AG10803 (cell line): ENCODE data around the gene ZDHHC22.
A peak's percentile ranks its signal among the peaks of the same experiment; 100 is the strongest.
"Not testable (repeated sequence)": the region's sequence is repeated elsewhere in the genome, so short reads cannot be mapped to it uniquely, and the experiment has no call there.

Experiments used
- DNase-seq: peaks from one replicate; pipeline ENCODE4 v3.0.0; 2010; ENCODE audit warnings: low read depth
- H3K4me3 ChIP-seq: 2 replicates; pipeline ENCODE4 v1.5.1; 2011; ENCODE audit warnings: mild to moderate bottlenecking, low read length, control low read depth
- TF ChIP-seq, protein P1 (sequence below): conservative IDR thresholded peaks from 2 replicates; pipeline ENCODE4 v1.5.1; 2011; ENCODE audit warnings: mild to moderate bottlenecking, low read length, control low read depth, inconsistent platforms

ZDHHC22 gene

DNA sequence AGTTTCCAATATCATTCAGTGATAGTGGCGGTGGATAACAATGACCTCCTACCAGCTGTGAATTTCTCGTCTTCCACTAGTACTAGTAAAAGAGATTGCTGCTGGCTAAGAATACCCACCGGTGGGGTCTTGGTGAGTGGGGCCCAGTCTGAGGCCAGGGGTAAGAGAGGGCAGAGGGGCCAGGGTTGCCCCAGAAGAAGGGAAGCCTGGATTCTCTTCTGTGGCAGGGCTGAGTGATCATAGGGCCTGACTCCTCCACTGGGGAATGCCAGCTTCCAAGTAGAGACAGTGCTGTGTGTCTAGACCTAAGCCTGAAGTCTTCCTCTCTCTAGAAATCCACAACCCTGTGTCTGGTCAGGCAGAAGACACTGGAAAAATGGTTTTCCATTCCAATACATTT is 34.3 kb upstream of the ZDHHC22 start:
- TF ChIP-seq, protein P1, sequence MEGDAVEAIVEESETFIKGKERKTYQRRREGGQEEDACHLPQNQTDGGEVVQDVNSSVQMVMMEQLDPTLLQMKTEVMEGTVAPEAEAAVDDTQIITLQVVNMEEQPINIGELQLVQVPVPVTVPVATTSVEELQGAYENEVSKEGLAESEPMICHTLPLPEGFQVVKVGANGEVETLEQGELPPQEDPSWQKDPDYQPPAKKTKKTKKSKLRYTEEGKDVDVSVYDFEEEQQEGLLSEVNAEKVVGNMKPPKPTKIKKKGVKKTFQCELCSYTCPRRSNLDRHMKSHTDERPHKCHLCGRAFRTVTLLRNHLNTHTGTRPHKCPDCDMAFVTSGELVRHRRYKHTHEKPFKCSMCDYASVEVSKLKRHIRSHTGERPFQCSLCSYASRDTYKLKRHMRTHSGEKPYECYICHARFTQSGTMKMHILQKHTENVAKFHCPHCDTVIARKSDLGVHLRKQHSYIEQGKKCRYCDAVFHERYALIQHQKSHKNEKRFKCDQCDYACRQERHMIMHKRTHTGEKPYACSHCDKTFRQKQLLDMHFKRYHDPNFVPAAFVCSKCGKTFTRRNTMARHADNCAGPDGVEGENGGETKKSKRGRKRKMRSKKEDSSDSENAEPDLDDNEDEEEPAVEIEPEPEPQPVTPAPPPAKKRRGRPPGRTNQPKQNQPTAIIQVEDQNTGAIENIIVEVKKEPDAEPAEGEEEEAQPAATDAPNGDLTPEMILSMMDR: no peak
- no peak overlapping the region for H3K4me3 ChIP-seq
- DNase-seq: no peak

- DNase-seq, H3K4me3 ChIP-seq: not testable (repeated sequence)
Observed at GRCh38 chr14:77173911-77174617, 32.5 kb upstream of the ZDHHC22 start.

DNA sequence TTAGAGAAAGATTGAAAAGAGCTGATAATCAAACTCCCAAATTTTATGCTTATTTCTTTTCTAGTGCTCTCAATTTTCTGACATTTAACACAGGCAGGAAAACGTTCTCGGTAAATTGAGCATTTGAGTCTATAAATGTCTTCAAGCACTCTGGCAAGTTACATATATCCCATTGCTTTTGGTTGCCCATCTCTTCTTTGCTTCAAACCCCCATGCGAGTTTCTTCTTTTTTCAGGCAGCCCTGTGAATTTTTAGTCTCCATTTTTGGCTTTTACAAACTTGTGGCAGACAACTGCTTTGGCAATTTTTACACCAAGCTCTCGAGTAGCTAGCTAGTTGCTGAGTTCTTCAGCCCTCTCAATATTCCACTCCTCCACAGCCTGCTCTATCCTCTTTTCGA is 31.3 kb upstream of the ZDHHC22 start:
- DNase-seq: no peak
- TF ChIP-seq, protein P1: no peak

DNA sequence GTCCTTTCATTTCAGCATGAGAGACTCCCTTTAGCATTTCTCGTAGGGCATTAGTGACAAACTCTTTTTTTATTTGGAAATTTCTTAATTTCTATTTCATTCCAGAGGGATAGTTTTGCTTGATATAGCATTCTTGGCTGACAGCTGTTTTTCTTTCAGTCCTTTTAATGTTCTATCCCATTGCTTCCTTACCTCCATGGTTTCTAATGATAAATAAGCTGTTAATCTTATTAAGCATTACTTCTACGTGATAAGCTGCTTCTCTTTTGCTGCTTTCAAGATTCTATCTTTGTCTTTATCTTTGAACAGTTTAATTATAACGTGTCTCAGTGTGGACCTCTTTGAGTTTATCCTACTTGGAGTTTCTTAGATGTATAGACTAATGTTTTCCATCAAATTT is 28.5 kb upstream of the ZDHHC22 start:
- H3K4me3 ChIP-seq: no peak overlapping the region
- DNase-seq: no peak

More for the DNA sequence above, 31.3 kb upstream of the ZDHHC22 start:
- no peak overlapping the region for H3K4me3 ChIP-seq

DNA sequence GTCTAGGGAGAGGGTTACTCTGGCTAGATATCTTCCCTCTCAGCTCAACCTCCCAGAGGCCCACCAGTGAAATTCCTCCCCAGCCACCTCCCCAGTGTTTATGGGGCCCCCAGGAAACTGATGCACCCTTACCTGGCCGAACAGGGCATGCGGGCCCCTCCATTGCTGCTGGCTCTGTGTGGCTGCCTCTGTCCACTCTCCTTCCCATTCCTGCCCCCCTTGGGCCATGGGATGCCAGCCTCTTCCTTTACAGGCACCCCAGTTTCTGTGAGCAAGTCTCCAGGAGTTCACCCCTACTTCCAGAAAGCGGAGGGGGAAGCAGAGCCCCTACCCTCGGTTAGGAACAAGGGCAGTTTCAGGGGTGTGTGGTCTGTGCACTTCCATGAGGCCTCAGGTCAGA is 19.4 kb upstream of the ZDHHC22 start:
- H3K4me3 ChIP-seq: no peak overlapping the region
- no peak for DNase-seq
- TF ChIP-seq, protein P1: no peak

More for the DNA sequence above, 28.5 kb upstream of the ZDHHC22 start:
- TF ChIP-seq, protein P1: no peak

- no peak overlapping the region for H3K4me3 ChIP-seq
- DNase-seq: no peak
Observed at GRCh38 chr14:77158882-77159255, 17.3 kb upstream of the ZDHHC22 start.

DNA sequence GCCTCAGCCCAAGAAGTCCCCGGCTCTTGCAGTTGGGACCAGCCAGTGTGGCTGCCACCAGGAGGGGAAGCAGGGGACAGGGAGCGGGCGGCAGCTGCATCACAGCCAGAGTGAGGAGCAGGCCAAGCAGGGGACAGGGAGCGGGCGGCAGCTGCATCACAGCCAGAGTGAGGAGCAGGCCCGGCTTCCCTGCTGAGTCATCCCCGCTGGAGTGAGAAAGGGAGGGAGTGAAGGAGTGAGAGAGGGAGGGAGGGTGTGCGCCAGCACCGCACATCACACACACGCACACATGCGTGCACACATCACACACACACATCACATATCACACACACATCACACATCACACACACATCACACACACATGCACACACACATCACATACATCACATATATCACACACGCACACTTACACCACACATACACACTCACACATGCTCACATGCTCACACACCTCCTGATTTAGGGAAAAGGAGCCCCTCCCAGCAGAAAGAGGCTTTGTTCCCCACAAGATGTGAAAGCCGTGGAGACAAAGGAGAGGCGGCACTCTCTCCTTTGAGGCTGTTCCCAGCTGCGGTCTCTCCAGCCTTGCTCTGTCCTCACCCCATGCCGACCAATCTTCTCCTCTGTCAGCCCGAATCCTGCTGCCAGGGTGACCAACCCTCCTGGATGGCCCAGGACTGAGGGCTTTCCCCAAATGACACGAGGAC is 16.7 kb upstream of the ZDHHC22 start:
- DNase-seq: peak; percentile 70
- peak overlapping the region; percentile 12; the same call in 1 of the 2 replicates for H3K4me3 ChIP-seq
- TF ChIP-seq, protein P1: no peak

More at GRCh38 chr14:77158882-77159255, 17.3 kb upstream of the ZDHHC22 start:
- TF ChIP-seq, protein P1: no peak
